ENCODE data around the gene UBAC1.
"Not testable (repeated sequence)": the region's sequence is repeated elsewhere in the genome, so short reads cannot be mapped to it uniquely, and the experiment has no call there.

UBAC1 gene

DNA sequence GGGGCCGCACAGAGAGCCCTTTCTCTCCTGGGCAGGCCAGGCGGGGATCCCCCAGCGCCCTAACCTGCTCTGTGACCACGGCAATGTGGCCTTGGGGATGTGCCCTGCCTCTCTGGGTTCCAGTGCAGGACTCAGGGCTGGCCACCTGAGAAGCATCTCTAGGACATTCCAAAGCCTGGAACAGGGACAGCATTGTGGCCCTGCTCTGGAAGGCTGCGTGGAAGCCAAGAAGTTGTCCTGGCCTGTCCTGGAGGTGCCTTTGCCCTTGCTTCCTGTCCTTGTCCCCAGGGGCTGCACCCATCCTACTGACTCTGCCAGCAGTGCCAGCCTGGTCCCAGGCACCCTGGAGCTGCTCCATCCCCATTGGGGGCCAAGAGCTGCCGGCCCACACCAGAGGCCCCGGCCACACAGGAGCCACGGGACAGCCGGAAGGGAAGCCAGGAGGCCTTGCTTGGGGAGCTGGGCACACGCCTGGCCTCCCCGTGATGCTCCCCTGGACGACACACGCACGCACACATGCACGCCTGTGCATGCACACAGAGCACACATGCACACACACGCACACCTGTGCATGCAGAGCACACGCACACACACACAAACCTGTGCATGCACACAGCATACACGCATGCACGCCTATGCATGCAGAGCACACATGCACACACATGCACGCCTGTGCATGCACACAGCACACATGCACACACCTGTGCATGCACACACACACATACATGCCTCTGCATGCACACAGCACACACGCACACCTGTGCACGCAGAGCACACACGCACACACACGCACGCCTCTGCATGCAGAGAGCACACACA is 33.8 kb downstream of the UBAC1 start:
- no peak for FAIRE-seq
- no peak for DNase-seq (ENCODE audit: extremely low spot score, insufficient read length, low read depth)

DNA sequence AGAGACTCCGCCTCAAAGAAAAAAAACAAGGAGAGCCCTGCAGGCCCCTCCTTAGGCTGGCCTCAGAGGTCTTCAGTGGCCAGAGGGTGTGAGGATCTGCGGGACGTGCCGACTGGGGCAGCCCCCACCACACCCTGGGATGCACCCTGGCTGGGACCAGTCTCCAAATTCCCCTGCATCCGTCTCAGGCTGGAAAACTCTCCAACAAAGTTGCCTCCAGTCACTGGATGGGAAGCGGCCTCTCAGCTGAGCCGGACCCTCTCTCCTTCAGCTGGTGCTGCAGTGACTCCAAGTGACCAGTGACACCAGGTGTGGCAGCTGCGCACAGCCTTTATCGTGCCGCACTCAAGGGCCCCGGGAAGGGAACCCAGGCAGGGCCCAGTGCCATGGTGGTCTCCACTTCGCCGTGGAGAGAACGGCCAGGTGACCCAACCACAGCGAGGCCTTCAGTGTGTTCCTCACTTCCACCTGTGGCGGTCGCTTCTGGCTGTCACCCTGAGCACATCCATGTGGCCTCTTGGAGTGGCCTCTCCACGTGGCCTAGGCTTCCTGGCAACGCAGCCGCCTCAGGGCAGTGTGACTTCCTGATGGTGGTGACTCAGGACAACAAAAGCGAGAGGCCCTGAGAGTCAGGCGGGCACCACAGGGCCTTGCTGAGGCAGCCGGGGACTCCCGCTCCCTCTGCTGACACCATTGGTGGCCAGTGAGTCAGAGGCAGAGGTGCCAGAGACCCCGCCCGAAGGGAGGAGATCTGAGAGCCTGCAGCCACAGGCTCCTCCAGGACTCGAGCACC is 34.6 kb downstream of the UBAC1 start:
- FAIRE-seq = no peak

DNA sequence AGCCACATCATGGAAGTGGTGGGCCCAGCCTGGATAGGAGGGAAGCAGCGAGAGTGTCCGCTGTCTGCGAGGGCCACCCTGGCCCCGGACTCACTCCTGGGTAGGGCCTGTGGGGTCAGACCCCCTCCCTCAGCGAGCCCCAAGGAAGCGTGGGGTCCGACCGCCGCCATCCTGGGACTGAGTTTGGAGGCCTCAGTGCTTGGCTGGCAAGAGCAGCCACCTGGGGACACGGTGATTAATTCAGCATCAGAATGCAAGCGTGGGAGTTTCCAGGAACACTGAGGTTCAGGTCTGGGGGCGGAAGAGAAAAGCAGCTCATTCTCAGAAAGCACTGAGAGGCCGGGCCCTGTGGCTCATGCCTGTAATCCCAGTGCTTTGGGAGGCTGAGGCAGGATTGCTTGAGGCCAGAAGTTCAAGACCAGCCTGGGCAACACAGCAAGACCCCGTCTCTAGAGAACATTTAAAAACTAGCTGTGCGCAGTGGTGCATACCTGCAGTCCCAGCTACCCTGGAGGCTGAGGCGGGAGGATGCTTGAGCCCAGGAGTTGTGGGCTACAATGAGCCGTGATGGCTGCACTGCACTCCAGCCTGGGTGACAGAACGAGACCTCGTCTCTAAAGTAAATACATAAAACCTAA is 35.6 kb downstream of the UBAC1 start:
- peak; percentile 60 for FAIRE-seq
- DNase-seq (ENCODE audit: extremely low spot score, insufficient read length, low read depth) = no peak

More for the DNA sequence above, 34.6 kb downstream of the UBAC1 start:
- DNase-seq (ENCODE audit: extremely low spot score, insufficient read length, low read depth) = no peak

DNA sequence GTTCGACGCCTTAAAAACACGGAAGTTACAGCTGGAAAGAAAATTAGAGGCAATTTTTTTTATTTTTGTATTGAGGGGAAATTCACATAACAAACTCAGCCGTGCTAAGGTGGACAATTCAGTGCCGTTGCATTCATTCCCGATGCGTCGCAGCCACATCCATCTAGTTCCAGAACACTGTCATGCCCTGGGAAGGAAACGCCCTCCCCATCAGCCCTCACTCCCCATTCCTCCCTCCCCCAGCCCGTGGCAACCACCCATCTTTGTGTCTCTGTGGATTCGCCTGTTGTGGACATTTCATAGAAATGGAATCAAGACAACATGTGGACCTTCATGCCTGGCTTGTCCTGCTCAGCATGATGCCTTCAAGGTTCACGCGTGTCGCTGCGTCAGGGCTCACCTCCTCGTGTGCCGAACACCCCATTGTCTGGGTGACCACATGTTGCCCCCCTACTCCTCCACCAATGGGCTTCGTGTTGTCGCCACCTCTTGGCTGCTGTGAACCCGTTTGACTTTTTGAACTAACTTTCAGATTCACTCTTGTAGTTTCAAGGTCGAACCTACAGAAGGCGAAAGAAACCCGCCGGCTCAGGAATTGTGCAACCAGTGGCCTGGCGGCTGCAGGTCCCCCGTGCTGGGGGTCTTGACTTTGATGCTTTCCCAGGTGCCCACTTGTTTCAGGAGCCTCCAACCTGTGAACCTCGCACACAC is 36.4 kb downstream of the UBAC1 start:
- FAIRE-seq = no peak

DNA sequence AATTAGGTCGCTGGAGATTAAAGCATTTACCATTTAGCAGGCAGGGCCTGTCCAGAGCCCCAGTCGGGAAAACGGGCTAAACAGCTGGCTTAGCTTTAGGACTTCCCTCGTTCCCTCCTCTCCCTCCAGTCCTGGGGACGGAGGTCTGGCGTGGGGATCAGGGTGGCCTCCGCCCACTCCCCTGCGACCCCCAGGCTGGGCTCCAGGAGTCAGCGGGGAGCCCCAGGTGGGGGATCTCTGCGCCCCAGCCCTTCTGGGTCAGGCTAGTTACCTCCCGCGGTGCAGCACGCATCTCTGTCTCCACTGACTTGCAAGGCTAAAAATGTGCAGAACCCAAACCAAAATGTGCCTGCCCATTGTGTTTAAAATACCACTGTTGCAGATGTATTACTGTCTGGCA is 37.7 kb downstream of the UBAC1 start:
- FAIRE-seq (no peak), DNase-seq (ENCODE audit: extremely low spot score, insufficient read length, low read depth) (no peak)

More for the DNA sequence above, 36.4 kb downstream of the UBAC1 start:
- DNase-seq (ENCODE audit: extremely low spot score, insufficient read length, low read depth) = no peak

DNA sequence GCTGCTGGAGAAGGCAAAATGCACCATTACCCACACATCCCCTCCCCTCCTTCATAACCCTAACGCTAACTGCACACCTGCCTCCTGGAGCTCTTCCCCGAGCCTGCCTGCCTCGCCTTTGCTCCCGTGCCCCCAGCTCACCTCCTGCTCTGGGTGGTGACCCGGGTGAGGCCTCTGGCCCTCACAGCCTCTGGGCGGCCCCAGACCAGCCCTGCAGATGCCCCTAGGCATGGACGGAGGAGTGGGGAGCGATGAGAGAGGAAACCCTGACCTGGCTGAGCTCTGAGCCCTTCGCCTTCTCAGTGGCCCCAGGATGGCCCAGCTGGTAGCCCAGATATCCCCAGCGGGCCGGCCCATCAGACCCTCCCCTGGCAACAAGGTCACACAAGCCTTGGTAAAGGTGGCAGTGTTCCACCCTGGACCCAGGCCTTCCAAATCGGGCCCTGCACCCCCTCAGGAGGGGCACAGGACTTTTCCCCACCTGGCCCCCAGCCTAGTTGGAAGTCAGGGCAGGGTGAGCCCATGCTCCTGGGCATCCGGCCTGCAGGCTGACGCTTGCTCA is 39.3 kb downstream of the UBAC1 start:
- FAIRE-seq = no peak

DNA sequence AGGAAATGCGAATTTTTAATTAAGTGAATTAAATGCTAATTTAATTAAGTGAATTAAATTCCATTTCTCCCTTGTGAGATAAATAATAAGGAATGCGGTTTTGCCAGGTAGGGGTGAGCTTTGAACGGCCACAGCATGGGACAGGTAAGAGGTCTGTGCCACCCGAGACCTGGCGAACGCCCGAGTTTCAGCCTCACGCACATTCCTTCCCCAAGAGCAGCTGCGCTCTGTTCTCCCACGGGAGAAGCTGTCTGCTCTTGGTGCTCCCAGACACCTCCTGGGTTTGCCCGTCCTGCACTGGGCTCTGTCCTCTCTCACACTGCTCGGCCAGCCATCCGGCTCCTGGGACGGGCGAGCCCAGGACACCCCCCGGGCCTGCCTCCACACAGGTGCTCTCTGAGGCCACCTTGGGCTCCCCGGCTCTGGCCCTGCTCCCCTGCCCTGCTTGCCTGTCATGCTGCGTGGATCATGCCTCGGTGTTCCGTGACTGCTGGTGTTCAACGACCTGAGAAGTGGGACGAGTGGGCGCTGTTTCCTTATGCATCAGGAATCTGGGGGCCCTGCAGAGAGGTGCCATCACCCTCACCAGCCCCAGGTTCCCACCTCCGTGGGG is 40.1 kb downstream of the UBAC1 start:
- DNase-seq (ENCODE audit: extremely low spot score, insufficient read length, low read depth) = no peak
- no peak for FAIRE-seq

More for the DNA sequence above, 39.3 kb downstream of the UBAC1 start:
- DNase-seq (ENCODE audit: extremely low spot score, insufficient read length, low read depth) = no peak

DNA sequence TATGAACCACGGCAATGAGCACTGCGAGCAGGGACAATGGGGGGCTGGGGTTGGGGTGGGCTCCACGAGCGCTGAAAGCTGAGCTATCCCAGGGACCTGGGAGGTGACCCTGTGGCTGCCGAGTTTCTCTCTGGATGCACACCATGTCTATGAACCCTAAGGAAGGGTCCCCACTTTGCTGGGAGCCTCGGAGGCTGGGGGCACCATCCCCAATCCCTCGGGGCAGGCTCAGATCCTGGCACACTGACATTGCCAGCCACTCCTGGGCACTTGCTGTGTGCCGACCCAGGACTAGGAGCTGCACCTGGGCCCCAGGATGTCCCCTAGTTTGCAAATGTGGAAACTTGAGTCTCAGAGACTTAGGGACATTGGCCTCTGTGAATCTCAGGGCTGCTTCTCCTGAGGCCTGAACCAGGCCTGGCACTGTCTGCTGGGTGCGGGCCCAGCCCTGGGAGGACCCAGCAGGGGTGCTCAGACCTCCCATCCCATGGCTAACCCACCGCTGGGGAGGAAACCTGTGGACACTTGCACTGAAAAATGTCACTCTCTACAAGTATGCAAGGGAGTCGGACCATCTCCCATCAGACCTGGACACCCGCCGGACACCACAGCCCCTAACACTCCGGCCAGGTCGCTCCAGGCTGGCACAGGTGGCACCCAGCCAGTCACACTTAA is 40.8 kb downstream of the UBAC1 start:
- no peak for DNase-seq (ENCODE audit: extremely low spot score, insufficient read length, low read depth)
- no peak for FAIRE-seq

DNA sequence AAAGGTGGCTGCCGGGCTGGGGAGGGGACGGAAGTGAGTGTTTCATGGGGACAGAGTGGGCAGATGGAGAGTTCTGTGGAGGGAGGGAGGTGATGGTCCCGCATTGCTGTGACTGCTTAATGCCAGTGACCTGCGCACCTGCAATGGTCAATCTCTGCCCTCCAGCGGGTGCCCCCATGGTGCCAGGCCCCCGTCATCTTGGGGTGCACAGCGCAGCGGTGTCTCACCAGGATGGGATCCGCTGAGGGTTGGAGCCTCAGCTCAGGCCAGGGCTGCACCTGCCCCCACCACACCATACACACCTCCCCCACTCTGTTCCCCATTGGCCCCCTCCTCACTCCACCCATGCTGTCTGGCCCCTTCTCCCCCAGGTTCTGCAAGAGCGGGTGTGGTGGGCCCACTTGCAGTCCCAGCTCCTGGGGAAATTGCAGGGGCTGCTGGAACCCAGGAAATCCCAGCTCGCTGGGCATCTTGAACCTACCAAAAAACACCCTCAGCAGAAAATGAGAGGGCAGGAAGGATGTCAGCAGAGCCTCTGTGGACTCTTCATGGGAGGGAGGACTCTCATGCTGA is 41.8 kb downstream of the UBAC1 start:
- FAIRE-seq (no peak), DNase-seq (ENCODE audit: extremely low spot score, insufficient read length, low read depth) (no peak)

DNA sequence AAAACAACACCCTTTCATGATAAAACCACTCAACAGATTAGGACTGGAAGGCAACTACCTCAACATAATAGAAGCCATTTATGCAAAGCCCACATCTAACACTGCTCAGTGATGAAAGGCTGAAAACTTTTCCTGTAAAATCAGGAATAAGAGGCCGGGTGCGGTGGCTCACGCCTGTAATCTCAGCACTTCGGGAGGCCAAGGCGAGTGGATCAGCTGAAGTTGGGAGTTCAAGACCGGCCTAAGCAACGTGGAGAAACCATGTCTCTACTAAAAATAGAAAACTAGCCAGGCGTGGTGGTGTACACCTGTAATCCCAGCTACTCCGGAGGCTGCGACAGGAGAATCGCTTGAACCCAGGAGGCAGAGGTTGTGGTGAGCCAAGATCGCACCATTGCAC is 44.9 kb downstream of the UBAC1 start:
- DNase-seq (ENCODE audit: extremely low spot score, insufficient read length, low read depth); FAIRE-seq: not testable (repeated sequence)

DNA sequence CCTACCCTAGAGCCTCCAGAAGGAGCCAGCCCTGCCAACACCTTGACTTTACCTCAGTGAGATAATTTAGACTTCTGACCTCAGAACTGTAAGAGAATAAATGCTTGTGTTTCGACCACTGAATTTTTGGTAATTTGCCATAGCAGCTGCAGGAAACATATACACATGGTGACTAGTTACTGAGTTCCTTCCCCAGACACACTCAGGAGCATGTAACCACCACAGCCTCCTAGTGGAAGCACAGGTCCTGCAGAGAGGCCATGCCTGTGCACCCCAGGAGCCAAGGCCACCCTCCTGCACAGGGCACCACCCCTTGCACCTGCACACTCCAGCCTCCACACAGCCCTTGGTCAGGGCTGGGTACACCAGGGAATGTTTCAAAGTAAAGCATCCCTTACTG is 46.3 kb downstream of the UBAC1 start:
- FAIRE-seq (no peak), DNase-seq (ENCODE audit: extremely low spot score, insufficient read length, low read depth) (no peak)

DNA sequence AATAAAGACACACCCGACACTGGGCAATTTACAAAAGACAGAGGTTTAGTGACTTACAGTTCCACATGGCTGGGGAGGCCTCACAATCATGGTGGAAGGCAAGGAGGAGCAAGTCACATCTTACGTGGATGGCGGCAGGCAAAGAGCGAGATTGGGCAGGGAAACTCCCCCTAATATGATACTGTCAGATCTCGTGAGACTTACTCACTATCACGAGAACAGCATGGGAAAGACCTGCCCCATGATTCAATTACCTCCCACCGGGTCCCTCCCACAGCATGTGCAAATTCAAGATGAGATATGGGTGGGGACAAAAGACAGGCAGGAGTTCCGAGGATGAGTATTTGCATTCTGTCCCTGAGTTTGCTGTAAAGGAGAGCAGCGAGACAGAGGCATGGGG is 49.9 kb downstream of the UBAC1 start:
- not testable (repeated sequence) for FAIRE-seq; DNase-seq (ENCODE audit: extremely low spot score, insufficient read length, low read depth)

DNA sequence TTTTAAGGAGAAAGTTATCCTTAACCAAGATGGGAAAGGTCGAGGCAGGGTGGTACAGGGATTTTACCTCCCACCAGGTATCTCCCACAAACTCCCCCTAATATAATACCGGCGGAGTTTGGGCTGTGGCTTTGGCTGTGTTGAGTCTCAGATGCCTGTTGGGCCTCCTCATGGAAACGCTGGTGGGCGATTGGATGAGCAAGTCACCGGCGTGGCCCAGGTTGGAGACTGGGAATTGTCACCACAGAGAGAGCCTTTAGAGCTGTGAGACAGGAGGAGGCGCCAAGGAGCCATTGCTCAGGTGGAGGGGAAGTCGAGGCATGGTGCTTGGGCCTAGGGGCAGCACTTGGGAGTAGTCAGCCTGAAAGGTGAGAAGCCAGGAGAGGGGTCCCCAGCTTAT is 50.4 kb downstream of the UBAC1 start:
- DNase-seq (ENCODE audit: extremely low spot score, insufficient read length, low read depth) = no peak
- no peak for FAIRE-seq

DNA sequence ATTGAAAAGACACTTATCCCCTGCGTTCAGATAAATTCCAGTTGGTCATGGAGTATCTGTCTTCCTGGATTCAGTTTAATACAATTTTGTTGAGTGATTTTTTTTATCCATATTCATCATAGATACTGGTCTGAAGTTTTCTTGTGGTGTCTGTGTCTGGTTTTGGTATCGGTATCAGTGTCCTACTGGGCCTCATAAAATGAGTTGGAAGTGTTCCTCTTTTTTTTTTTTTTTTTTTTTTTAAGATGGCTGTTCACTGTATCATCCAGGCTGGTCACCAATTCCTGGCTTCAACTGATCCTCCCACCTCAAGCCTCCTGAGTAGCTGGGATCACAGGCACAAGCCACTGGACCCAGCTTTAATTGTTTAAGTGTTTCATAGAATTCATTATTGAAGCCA is 51.0 kb downstream of the UBAC1 start:
- DNase-seq (ENCODE audit: extremely low spot score, insufficient read length, low read depth) (no peak), FAIRE-seq (no peak)

DNA sequence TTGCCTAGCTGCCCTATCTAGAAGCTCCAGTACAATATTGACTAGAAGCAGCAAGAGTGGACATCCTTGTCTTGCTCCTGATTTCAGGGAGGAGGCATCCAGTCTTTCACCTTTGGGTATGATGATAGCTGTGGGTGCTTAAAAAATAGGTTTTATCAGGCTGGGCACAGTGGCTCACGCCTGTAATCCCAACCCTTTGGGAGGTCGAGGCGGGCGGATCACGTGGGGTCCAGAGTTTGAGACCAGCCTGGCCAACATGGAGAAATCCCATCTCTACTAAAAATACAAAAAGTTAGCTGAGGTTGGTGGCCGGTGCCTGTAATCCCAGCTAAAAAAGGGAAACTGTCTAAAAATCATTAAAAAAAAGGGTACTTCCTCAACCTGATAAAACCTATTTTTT is 51.8 kb downstream of the UBAC1 start:
- DNase-seq (ENCODE audit: extremely low spot score, insufficient read length, low read depth) (no peak), FAIRE-seq (no peak)

DNA sequence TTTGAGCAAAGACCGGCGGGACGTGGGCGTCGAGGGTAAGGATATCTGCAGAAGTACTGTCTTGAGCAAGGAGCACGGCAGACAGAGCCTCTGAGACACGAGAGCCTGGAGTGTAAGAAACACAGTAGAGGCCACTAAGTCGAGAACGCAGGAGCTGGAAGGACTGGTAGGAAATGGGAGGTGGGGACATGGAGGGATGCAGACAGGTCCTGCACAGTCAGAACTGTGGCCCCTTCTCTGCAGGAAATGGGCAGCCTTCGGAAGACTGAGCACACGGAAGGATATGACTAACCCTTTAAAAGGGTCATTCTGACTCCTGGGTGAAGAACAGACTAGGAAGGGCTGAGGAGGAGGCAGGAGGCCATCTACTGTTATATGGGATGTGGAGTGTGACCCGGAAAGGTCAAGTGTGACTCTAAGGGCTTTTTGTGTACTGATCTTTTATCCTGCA is 52.4 kb downstream of the UBAC1 start:
- DNase-seq (ENCODE audit: extremely low spot score, insufficient read length, low read depth) (no peak), FAIRE-seq (no peak)

DNA sequence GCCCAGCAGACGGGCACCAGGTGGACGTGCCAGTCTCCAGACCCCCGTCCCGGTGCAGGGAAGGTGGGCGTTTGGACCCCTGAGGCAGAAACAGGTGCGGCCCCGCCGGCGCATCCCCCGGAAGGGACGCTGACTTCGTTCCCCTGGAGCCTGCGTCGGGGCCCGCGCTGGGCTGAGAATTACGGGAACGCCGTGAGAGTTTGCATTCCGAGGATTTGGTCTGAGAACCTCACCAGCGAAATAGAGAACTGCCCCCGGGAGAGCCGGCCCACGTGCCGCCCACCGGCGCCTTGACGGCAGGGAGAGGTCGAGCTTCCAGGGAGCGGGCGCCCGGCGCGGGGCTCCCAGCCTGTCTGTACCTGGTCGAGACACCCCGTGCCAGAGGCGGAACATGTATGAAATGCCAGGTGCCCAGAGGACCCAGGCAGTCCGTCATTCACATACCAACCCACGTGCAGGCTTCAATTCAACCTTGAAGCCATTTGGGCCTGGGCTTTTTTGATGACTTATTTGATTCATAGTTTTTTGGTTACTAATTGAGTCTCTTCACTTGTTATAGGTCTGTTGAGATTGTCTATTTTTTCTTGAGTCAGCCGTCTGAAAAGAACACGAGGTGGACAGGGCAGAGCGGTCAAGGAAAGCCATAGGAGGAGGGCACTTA is 53.0 kb downstream of the UBAC1 start:
- FAIRE-seq (no peak), DNase-seq (ENCODE audit: extremely low spot score, insufficient read length, low read depth) (no peak)
